ENCODE results near the gene TNFSF13.

The TNFSF13 gene, protein sequence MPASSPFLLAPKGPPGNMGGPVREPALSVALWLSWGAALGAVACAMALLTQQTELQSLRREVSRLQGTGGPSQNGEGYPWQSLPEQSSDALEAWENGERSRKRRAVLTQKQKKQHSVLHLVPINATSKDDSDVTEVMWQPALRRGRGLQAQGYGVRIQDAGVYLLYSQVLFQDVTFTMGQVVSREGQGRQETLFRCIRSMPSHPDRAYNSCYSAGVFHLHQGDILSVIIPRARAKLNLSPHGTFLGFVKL

DNA sequence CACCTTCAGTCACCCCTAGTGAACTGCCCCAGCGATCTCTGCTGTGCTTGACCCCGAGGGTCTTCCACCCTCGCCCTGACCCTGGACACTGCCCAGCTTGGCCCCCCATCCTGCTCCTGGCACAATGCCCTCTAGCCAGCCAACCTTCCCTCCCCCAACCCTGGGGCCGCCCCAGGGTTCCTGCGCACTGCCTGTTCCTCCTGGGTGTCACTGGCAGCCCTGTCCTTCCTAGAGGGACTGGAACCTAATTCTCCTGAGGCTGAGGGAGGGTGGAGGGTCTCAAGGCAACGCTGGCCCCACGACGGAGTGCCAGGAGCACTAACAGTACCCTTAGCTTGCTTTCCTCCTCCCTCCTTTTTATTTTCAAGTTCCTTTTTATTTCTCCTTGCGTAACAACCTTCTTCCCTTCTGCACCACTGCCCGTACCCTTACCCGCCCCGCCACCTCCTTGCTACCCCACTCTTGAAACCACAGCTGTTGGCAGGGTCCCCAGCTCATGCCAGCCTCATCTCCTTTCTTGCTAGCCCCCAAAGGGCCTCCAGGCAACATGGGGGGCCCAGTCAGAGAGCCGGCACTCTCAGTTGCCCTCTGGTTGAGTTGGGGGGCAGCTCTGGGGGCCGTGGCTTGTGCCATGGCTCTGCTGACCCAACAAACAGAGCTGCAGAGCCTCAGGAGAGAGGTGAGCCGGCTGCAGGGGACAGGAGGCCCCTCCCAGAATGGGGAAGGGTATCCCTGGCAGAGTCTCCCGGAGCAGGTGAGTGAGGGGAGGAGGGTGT lies at the start of gene TNFSF13:
Gene TNFSF13, plus strand, starts transcription at position 207 of the 776 bp plus-strand sequence. Its CDS starts 290 bp downstream, at position 497.
- DNase-seq: peak; percentile 23

DNA sequence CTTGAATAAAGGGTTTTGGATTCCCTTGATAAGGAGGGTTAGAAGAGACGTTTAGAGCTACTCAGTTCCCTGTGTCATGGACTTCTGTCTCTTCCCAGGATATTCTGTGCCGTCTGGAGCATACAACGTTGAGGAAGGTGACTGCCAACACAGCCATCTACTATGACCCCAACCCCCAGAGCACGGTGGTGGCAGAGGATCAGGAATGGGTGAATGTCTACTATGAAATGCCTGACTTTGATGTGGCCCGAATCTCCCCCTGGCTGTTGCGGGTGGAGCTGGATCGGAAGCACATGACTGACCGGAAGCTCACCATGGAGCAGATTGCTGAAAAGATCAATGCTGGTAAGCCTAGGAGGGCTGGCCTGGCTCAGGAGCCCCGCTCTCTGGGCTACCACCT lies 49.7 kb upstream of the TNFSF13 start:
- DNase-seq: no peak

DNA sequence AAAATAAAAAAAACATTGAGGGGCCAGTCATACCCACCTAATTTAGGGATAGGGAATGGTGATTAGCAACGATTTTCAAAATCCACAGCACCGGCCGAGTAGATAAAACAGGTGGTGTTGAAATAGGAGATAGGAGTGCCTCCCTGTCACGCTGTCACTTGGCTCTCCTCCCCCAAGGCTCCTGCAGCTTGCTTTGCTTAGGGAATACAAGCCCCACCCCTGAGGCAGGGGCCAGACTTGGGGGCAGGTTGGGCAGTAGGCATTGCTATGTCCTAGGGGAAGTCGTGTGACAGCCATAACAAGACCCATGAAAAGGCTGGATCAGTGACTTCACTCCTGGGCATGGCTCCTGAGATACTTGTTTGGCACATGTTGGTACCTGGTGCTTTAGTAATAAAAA lies 48.6 kb upstream of the TNFSF13 start:
- no peak for DNase-seq

DNA sequence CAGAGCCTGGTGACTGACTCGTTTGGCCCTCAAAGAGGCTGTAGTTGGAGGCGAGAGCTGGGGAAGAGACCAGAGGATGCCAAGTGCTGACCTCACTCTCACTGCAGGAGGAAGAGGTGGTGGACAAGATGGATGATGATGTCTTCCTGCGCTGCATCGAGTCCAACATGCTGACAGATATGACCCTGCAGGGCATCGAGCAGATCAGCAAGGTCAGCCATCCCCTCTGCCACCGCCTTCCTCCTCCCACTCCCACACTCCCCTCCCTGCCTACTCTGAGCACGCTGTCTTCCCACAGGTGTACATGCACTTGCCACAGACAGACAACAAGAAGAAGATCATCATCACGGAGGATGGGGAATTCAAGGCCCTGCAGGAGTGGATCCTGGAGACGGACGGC lies 47.4 kb upstream of the TNFSF13 start:
- DNase-seq: no peak

DNA sequence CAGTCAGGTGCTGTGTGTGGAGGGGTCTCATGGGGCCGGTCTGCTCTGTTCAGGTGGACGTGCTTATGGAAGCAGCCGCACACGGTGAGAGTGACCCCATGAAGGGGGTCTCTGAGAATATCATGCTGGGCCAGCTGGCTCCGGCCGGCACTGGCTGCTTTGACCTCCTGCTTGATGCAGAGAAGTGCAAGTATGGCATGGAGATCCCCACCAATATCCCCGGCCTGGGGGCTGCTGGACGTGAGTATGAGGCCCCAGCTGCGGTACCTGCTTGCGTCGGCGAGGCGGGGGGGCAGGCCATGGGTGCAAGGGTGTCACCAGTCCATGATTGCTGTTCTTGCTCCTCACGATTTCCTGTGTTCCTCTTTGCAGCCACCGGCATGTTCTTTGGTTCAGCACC lies 46.4 kb upstream of the TNFSF13 start:
- DNase-seq: no peak

DNA sequence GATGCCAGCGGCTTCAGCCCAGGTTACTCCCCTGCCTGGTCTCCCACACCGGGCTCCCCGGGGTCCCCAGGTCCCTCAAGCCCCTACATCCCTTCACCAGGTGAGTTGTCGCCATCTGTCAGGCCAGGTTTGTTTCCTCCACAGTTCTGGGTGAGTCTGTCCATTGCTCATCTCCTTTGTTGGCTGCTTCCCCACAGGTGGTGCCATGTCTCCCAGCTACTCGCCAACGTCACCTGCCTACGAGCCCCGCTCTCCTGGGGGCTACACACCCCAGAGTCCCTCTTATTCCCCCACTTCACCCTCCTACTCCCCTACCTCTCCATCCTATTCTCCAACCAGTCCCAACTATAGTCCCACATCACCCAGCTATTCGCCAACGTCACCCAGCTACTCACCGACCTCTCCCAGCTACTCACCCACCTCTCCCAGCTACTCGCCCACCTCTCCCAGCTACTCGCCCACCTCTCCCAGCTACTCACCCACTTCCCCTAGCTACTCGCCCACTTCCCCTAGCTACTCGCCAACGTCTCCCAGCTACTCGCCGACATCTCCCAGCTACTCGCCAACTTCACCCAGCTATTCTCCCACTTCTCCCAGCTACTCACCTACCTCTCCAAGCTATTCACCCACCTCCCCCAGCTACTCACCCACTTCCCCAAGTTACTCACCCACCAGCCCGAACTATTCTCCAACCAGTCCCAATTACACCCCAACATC lies 45.6 kb upstream of the TNFSF13 start:
- no peak for DNase-seq

DNA sequence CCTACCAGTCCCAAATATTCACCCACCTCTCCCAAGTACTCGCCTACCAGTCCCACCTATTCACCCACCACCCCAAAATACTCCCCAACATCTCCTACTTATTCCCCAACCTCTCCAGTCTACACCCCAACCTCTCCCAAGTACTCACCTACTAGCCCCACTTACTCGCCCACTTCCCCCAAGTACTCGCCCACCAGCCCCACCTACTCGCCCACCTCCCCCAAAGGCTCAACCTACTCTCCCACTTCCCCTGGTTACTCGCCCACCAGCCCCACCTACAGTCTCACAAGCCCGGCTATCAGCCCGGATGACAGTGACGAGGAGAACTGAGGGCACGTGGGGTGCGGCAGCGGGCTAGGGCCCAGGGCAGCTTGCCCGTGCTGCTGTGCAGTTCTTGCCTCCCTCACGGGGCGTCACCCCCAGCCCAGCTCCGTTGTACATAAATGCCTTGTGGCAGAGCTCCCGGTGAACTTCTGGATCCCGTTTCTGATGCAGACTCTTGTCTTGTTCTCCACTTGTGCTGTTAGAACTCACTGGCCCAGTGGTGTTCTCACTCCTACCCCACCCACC lies 44.6 kb upstream of the TNFSF13 start:
- no peak for DNase-seq

DNA sequence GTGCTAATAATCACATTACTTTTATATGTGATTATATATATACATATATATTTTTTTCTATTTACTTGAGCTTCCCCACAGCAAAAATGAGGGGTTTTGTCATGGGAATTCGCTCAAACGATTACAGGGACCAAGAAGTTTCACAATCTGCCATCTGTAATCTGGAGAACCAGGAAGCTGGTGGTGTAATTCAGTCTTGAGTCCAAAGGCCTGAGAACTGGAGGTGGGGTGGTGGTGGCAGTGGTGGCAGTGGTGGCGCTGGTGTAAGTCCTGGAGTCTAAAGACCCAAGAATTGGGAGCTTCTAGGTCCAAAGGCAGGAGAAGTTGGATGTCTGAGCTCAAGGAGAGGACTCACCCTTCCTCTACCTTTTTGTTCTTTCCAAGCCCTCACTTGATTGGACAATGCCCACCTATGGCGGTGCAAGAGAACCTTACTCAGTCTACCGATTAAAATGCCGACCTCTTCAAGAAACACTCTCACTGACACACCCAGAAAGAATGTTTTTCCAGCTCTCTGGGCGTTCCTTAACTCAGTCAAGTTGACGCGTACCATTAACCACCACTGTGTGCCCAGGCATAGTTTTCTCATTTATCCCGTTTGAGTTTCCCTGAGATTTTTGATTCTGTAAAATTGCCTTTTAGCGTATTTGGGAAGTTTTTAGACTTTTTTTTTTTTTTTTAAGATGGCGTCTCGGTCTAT lies 42.5 kb upstream of the TNFSF13 start:
- DNase-seq: no peak

DNA sequence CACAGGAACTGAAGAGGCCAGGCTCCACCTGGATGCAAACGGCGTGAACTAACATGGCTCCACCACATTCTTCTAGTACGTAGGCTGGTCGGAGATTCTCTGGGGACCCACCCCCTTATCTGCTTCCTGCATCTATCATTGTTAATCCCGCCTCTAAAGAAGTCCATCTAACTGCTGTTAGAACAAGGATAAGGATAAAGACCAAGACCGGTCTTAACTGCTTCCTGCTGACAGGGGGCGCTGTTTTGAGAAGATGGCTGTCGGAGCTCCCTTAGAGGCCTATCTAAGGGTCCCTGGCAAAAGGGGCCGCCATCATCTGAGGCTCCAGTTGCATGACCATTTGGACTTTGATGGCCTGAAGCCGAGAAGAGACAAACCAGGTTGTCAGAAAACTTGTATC lies 35.5 kb upstream of the TNFSF13 start:
- peak; percentile 22 for DNase-seq

DNA sequence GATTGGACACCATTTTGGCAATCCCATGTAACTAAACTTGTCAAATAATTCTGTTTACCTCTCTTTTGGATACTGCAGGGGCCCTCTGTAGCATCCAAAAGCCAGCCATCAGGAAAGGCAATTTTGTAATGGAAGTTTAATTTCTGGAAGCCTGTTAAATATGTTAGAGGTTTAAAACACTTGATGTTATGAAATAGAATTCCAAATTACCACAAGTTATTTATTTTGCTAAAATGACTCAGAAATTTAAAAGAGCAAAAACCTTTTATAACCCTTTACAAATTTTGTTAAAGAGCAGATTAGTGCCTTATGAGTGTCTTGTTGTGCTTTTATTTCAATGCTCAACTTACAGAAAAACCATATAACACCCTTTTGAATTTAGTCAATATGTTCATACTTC lies 29.7 kb upstream of the TNFSF13 start:
- no peak for DNase-seq

DNA sequence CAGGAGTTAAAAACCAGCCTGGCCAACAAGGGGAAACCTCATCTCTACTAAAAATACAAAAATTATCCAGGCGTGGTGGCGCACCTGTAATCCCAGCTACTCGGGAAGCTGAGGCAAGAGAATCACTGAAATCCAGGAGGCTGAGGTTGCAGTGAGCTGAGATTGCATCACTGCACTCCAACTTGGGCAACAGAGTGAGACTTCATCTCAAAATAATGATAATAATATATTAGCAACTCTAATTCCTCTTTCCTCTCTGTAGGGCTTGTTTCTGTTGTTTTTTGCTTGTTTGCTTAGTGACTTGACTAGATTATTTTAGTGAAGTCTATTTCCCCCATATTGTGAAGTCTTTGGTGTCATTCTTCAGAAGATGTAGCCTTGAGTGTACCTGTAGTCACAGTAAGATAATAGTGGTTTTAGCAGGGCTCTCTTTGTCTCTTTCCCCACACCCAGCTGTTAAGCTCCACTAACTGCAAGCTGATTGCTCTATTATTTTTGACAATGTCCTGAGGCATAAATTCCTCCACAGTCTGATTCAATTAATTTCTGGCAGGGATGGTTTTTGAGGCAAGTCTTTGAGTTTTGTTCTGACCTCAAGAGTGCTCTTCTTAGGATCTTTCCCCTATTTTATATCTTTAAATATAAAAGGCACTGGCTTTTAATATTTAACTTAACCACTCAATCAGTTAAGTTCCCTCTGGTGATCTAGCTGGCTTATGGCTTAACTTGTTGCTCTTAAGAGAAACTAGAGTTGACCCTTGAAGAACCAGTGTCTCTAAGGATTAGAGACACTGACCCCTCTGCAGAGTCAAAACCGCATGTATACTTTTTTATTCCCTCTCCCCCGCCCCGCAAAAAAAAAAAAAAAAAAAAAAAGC lies 28.3 kb upstream of the TNFSF13 start:
- no peak for DNase-seq

DNA sequence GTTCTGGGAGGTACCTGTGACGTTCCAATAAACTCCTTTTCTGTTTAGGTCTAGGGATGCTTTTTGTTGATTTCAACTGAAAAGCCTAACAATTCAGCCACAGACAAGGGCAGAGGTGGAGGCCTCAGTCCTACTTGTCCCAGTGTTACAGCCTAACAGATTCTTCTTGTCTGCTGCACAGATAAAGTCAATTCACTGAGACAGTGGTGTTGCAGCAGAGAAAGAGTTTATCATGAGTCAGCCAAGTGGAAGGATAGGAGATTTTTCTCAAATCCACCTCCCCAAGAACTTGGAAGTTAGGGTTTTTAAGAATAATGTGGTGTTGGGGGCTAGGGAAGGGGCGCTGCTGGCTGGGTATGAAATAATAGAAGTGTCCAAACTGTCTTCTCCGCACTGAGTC lies 20.5 kb upstream of the TNFSF13 start:
- DNase-seq: no peak

DNA sequence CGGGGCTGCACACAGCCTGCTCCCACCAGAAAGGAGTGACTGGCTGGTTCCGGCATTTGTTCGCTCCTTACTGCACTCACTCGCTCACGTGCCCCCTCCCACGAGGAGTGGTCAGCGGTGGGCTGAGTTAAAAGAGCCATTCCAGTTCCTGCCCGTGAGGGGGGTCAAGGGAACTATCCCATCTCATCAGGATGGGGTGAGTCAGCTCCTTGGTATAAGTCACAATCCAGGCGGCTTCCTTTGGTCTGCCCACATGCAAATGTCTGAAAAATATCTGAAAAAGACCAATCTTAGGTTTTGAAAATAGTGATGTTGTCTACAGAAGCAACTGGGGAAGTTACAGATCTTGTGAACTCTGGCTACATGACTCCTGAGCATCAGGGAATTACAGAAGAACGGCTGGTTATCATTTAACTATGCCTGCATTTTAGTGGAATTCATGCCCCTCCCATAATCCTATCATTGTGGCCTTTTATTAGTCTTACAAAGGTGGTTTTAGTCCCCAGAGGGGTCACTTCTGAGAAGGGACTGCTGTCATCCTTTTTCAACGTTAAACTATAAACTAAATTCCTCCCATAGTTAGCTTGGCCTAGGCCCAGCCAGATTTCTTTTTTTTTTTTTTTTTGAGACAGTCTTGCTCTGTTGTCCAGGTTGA lies 19.5 kb upstream of the TNFSF13 start:
- no peak for DNase-seq

DNA sequence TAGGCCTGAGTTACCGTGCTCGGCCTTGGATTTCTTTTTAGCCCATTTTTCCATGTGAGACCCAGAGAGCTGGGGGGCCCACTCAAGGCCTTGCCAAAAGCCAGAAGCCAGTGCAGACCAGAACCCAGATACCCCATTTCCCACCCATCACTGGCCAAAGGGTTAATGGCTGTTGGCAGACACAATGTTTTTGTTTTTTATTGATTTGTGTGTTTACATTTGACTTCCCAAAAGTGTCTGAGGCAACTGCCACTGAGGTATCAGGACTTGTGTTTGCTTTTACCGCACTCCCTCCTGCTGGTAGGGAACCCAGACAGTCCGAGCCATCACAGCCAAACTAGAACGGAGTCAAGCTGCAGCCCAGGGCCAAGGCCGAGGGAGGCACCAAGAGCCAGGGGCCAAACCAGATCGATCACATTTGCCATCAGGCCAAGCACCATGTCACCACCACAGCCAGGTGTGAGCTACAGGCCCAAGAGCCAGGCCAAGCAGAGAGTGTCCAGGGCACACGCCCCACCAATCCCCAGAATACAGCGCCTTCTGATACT lies 17.4 kb upstream of the TNFSF13 start:
- DNase-seq: no peak

DNA sequence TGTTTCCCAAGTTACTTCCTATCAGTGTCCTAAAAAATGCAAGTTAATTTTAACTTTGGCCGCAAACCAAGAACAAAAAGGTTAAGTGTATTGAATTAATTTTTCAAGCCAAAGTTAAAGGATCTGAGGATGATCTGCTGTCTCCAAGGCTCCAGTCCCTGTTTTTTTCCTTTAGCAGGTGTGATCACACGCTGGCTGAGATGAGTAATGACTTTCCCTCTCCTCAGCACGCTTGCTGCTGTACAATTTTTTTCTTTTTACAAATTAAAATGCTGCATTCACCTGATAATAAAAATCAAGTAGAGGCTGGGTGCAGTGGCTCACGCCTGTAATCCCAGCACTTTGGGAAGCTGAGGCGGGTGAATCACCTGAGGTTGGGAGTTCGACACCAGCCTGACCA lies 13.6 kb upstream of the TNFSF13 start:
- no peak for DNase-seq

DNA sequence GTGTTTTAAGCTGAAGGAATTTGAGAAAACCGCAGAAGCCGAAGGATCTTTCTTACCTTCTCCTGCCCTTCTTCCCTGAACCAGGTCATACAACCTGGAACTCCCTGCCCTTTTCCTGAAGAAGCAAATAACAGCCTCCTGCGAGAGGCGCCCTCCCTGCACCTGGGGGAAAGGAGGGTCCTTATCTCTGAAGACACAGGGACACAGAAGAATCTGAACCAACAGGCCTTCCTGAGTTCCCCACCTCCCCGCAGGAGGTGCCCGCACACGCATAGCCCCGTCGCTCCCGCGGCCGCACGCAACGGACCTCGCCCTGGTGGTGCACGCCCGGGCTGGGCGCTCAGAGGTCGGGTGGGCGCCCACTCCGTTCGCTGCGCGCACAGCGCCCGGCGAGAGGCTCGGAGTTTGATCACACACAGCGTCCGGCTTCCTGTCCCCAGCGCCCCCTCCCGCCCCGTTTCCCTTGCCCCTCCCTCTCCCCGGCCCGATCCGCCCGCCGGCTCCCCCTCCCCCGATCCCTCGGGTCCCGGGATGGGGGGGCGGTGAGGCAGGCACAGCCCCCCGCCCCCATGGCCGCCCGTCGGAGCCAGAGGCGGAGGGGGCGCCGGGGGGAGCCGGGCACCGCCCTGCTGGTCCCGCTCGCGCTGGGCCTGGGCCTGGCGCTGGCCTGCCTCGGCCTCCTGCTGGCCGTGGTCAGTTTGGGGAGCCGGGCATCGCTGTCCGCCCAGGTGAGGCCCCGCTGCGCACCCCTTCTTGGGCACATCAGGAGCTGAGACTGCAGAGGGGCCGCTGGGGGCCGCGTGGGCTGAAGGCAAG lies 9.8 kb upstream of the TNFSF13 start, which contains the start of gene TNFSF12:
Gene TNFSF12, plus strand, starts transcription at position 474 of the 816 bp plus-strand sequence. Its CDS starts 96 bp downstream, at position 570.
- DNase-seq: no peak

DNA sequence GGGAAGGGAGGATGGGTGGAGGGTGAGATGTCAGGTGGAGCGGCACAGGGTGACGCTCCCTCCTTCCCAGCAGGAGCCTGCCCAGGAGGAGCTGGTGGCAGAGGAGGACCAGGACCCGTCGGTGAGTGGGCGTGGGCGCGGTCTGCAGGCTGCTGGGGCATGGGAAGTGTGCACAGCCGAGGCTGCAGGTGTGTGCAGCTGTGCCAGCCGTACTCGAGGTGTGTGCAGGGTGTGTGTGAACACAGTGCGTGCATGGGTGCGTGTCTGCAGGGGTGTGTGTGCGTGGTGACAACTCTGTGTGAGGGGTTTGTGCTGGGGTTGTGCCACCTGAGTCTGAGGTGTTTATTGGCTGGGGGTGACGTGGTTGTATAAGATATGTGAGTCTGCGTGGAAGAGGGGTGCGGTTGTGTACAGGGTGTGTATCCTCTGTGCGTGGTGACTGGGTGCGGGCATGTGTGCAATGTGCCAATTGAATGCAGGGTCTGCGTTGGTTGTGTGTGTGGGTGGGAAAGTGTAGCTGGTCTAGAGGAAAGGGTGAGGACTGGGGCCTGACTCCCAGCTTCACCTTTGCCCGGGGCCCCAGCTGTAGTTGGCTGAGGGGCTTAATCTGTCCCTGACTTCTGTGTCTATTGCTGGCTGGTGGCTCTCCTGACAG lies 9.0 kb upstream of the TNFSF13 start:
- DNase-seq: no peak

DNA sequence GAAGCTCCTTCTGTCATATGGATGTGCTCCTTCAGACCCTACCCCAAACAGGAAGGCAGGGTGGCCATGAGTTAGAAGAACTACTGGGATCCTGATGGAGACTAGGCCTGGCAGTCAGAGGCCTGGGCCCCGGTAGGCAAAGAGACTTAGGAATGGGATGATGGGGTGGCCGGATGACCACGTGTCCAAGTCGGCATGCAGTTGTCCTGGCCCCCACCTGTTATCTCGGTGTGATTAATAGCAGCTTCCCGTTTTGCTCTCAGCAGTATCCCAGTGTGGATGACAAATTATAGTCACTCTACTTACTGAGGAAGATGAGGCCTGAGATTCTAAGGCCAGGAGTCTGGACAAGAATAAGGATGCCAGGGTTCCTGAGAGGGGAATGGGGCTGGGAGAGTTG lies 8.2 kb upstream of the TNFSF13 start:
- no peak for DNase-seq

DNA sequence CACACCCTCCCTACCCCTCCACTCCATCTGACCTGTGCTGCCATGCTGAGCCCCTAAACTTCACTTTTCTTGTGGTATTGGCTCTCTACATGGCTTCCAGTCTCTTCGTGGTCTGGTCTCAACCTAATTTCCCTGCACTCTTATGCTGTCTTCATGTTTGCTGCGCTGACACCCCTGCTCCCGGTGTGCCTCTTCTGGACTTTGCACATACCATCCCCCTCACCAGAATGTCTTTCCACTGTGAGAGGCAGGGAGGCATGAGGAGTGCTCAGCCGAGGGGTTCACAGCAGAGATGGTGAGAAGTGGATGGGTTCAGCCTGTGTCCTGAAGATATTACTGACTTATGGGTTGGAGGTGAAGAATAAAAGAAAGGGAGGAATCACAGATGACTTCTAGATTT lies 7.2 kb upstream of the TNFSF13 start:
- DNase-seq: no peak
